Measurements from ENCODE around the gene MAL. TPM values are rescaled to one million over a fixed set of nuclear protein-coding genes. Genes with fewer than 3 reads are reported as not detected.

MAL gene
- total and polyA plus RNA-seq, 2 of the 4 experiments (the other 2 are of a cell fraction): not detected

- Histone ChIP-seq H3K4me3 (ENCODE audit: insufficient read depth, low read depth, low read length) (no peak overlapping the region), H2AFZ (replicated peaks; ENCODE audit: low read length, poor library complexity) (no peak overlapping the region), H3K9me1 (ENCODE audit: insufficient read depth, low read length) (no peaks in the 10 kb centered on the region), H3K9me3 (ENCODE audit: control insufficient read depth, insufficient read depth, low read length) (no peaks in the 10 kb centered on the region), H2BK15ac (ENCODE audit: low read depth, low read length) (no peak overlapping the region), H3K23ac (ENCODE audit: low read depth, low read length) (no peak overlapping the region), H4K5ac (ENCODE audit: low read depth, low read length) (no peak overlapping the region), H4K91ac (ENCODE audit: insufficient read depth, low read depth, low read length) (no peak overlapping the region), H2BK20ac (ENCODE audit: low read depth, low read length) (no peak overlapping the region), H3K79me1 (ENCODE audit: low read depth in 1 of 2, low read length in 2 of 2) (no peaks in the 10 kb centered on the region), H3K27me3 (ENCODE audit: control insufficient read depth, insufficient read depth, low read length) (peaks cover 74% of the 10 kb centered on the region), H3K4me2 (ENCODE audit: low read depth, low read length) (no peak overlapping the region), H2AK5ac (ENCODE audit: low read depth, low read length) (no peak overlapping the region), H2BK120ac (ENCODE audit: low read depth, low read length) (no peak overlapping the region), H3K4me1 (ENCODE audit: control insufficient read depth, insufficient read depth, low read length) (peaks cover 4% of the 10 kb centered on the region; the same call in 1 of the 2 replicates), H4K8ac (ENCODE audit: low read depth in 2 of 2, low read length in 2 of 2) (no peak overlapping the region), H3K18ac (ENCODE audit: low read depth, low read length) (no peak overlapping the region), H3K4ac (ENCODE audit: low read depth, low read length) (no peak overlapping the region), H2BK5ac (ENCODE audit: low read depth, low read length, poor library complexity, severe bottlenecking) (no peak overlapping the region), H3K14ac (replicated peaks; ENCODE audit: low read depth, low read length) (no peak overlapping the region), H3K36me3 (ENCODE audit: control insufficient read depth, insufficient read depth, low read length) (no peaks in the 10 kb centered on the region), H2AK9ac (replicated peaks; ENCODE audit: low read depth, low read length, poor library complexity) (no peak overlapping the region), H3K56ac (ENCODE audit: extremely low read depth, insufficient read depth, low read length) (no peak overlapping the region), H4K20me1 (ENCODE audit: insufficient read depth, low read length) (no peaks in the 10 kb centered on the region), H3K27ac (ENCODE audit: insufficient read depth, low read length) (no peak overlapping the region), H3K9ac (ENCODE audit: low read depth, low read length) (no peak overlapping the region)
- POLR2A ChIA-PET (ENCODE audit: unreplicated experiment): no interaction called here
- DNase-seq (no peak), ATAC-seq (ENCODE audit: low read depth) (no peak)
- intact Hi-C loops (cut with micrococcal nuclease) (no loop called here), dilution Hi-C loops (cut with HindIII; ENCODE audit: low sequenced_read_pairs, unreplicated experiment) (no loop called here), in situ Hi-C loops (cut with MboI; ENCODE audit: low sequenced_read_pairs) (loop anchor here (5.0 kb wide), 1 partner anchor 53 kb away; no protein-coding TSS in a partner anchor)
- no CpG with 5 or more reads among the region's 11 CpGs for WGBS, 2 experiments (ENCODE audit: extremely low coverage in 2 of 2, insufficient read length in 1 of 2)
- BruUV-seq (replicated peaks): no TSS peak
- CTCF ChIA-PET: interaction anchor here (1.2 kb wide), 1 partner anchor 19 kb away, joined by 4 read pairs; no protein-coding TSS in a partner anchor
- TF ChIP-seq POLR2A (IDR thresholded peaks at IDR 0.05; ENCODE audit: low read depth, low read length) (no peak), MXI1 (IDR thresholded peaks at IDR 0.05; ENCODE audit: borderline replicate concordance, low read depth, low read length) (no peak), CTCF (conservative IDR thresholded peaks at IDR 0.05; ENCODE audit: low read depth, low read length) (no peak), RCOR1 (IDR thresholded peaks at IDR 0.05; ENCODE audit: insufficient replicate concordance, low read length) (no peak), CEBPB (IDR thresholded peaks at IDR 0.05; ENCODE audit: low read depth, low read length) (no peak), SMC3 (IDR thresholded peaks at IDR 0.05; ENCODE audit: low read depth, low read length) (no peak), MAZ (IDR thresholded peaks at IDR 0.05; ENCODE audit: borderline replicate concordance, low read depth, low read length) (no peak), MAFK (IDR thresholded peaks at IDR 0.05; ENCODE audit: low read depth, low read length) (no peak), RAD21 (IDR thresholded peaks at IDR 0.05; ENCODE audit: low read length) (no peak), BHLHE40 (IDR thresholded peaks at IDR 0.05; ENCODE audit: low read depth, low read length) (no peak), CHD1 (IDR thresholded peaks at IDR 0.05; ENCODE audit: low read depth, low read length) (no peak), FOS (IDR thresholded peaks at IDR 0.05; ENCODE audit: low read depth, low read length) (no peak), ELK1 (IDR thresholded peaks at IDR 0.05; ENCODE audit: borderline replicate concordance, low read depth, low read length) (no peak), NFE2L2 (IDR thresholded peaks at IDR 0.05; ENCODE audit: low read depth, low read length) (no peak), RFX5 (IDR thresholded peaks at IDR 0.05; ENCODE audit: low read depth, low read length) (no peak), USF2 (IDR thresholded peaks at IDR 0.05; ENCODE audit: low read depth, low read length) (no peak)
Observed at GRCh38 chr2:95024371-95024770, 1.1 kb upstream of the MAL start.

Measured in IMR-90 (cell line).